RPMI7951 (cell line): ENCODE measurements around the gene LMBR1. TPM values are rescaled to one million over a fixed set of nuclear protein-coding genes. Genes with fewer than 3 reads are reported as not detected.
"Not testable (repeated sequence)": the region's sequence is repeated elsewhere in the genome, so short reads cannot be mapped to it uniquely, and the experiment has no call there.

Experiments
- DNase-seq: peaks from one replicate; pipeline ENCODE4 v3.0.0-alpha.2; 2012; ENCODE audit warnings: low read depth
- total RNA-seq: library from RNA; depleted of rRNA; stranded (reverse); fragments of >200 nt; shearing (Covaris generic); gene quantifications from 2 replicates; pipeline ENCODE4 v1.2.3, GENCODE V29; 2014

Gene LMBR1
- total RNA-seq, 1 experiment from 2014 or later: 54.8 TPM

DNA sequence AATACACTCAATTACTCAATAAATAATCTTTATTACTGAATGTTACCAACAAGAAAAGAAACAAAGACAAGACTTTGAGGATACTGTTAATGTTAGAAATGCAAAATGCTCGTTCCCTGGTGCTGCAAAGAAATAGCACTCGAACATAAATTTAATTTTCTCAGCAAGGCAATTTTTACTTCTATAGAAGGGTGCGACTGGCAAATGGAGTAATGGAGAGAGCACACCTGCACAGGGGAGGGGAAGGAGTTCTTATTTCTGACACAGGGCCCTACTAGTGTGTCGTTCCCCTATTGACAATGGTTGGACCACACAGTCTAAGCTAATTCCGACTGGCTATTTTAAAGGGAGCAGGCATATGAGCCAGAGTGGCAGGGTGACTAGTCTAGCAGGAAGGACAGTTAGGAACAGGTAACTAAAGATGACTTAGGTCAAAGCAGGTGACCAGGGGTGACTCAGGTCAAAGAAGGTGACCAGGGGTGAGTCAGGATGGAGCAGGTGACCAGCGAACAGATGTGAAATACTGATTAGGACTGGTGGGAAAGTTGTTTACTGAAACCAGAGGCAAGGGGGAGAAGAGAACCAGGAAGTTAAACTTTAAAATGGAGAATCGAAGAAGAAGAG lies 133.3 kb downstream of the LMBR1 start:
- no peak for DNase-seq

- no peak for DNase-seq
Observed at GRCh38 chr7:156759143-156759542, 133.8 kb downstream of the LMBR1 start.

DNA sequence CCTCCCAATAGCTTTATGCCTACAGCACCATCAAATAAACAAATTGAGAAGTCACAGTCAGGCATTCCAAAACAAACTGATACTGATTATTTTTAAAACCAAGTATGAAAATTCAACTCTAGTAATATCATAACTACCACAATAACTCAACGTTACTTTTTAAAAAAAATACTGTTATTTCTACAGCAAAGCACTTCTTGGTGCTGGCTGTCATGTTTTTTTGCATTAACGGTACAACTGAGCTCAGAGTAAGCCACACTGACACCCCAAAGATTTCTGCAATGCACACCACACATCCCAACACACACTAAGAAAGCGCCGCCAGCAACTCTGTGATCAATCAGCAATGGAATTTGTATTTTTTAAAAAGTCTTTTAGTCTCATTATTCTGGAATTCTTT lies 138.8 kb downstream of the LMBR1 start:
- DNase-seq: no peak

DNA sequence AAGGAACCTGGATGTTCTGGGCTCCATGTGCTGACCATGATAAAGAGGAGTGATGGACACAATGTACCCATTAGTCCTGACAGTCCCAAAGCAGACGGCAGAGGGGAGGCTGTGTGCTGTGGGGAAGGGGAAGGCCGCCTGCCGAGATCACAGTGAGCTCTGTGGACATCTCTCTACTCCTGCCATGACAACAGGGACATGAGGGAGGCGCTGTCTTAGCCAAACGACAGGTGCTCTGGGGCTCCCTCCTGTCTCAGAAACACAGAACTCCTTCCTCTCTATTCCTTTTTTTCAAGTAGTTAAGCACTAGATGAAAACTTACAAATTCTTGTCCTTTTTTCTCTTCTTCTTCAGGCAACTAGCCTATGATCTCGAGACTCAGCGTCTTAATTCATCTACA lies 139.4 kb downstream of the LMBR1 start:
- no peak for DNase-seq

DNA sequence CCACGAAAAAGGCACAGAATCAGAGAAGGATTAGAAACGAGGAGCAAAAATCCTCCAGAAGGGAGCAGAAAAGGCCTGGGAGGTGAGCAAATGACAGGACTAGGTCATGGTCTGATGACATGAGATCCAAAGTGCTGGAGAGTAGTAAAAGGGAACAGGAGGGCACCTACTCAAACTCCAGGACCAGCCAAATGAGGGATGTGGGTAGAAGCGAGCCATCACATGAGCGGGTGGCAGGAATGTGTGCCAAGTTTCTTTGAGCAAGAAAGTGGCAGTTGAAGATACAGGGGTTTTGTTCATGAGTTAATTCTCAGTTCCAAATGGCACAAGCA lies 139.8 kb downstream of the LMBR1 start:
- no peak for DNase-seq

- DNase-seq: peak; percentile 19
Observed at GRCh38 chr7:156752367-156753228, 140.4 kb downstream of the LMBR1 start.

DNA sequence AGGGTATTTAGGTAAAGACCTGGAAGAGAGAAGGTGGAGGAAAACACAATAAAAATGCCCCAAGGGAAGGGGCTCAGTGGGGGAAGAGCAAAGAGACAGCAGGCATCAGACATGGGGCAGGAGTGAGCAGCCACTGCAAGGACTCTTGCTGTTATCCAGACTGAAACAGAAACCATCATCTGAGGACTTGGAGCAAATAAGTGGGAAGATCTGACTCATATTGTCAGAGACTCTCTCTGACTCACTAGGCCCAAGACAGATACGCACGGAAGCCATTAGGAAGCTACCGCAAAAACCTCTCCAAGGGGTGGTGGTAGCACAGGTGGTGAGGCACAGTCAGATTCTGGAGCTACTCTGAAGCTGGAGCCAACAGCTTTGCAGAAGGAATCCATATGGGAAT lies 141.7 kb downstream of the LMBR1 start:
- DNase-seq: peak; percentile 97

GRCh38 chr7:156747718-156748117 lies 145.3 kb downstream of the LMBR1 start:
- no peak for DNase-seq

- DNase-seq: no peak
Observed at GRCh38 chr7:156746891-156747290, 146.1 kb downstream of the LMBR1 start.

GRCh38 chr7:156739596-156739995 lies 153.4 kb downstream of the LMBR1 start:
- DNase-seq: no peak

DNA sequence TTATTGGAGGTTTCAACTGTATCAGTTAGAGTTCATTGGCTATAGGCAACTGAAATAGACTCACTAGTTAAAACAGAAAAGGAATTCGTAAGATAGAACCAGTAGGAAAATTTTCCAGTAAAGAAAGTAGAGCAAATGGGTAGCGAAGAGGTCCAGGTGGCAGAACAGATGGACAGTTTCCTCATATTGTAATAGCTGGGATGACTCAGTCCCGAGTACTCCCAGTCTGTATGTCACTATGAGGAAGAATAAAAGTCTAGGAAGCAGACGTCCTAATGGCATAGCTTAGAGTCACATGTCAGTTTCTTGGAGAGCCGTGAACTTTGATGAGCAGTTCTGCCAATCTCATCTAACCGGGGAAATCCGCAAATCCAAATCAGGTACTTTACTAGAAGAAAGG lies 157.1 kb downstream of the LMBR1 start:
- peak; percentile 23 for DNase-seq

GRCh38 chr7:156733638-156734037 lies 159.3 kb downstream of the LMBR1 start:
- DNase-seq: no peak

GRCh38 chr7:156732091-156732625 lies 160.8 kb downstream of the LMBR1 start:
- DNase-seq: no peak

DNA sequence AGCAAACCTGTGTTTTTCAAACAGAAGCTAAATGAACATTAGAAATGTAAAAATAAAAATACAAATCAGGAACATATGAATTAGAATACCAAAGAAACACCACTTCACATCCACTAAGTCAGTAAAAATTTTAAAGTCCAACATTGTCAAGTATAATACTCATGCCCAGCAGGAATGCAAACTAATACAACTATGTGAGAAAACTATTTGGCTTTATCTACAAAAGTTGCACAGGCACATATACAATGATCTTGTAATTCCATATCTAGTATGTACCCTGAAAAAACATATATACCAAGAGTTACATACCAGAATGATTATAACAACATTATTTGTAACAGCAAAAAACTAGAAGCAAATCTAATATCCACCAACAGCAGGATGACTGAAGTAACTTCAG lies 161.3 kb downstream of the LMBR1 start:
- DNase-seq: no peak

DNA sequence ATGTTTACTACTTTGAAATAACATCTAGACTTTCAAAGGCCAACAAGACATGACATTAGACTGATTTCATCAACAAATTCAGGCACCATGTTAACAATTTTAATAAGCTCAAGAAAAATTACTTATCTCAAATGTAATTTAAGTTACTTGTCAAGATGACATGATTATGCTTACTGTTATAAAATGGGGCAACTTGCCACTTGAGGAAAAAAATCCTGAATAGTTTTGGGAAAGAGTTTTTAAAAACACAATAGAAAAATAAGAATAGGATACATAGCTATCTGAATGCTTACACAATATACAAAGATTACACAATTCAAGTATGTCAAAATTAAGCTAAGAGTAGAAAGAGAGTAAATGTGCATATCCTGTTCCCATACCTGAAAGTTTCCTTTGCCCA lies 167.0 kb downstream of the LMBR1 start:
- no peak for DNase-seq

GRCh38 chr7:156725073-156725472 lies 167.9 kb downstream of the LMBR1 start:
- no peak for DNase-seq

GRCh38 chr7:156722043-156722826 lies 170.7 kb downstream of the LMBR1 start:
- DNase-seq: no peak

- no peak for DNase-seq
Observed at GRCh38 chr7:156703773-156704482, 189.1 kb downstream of the LMBR1 start.

DNA sequence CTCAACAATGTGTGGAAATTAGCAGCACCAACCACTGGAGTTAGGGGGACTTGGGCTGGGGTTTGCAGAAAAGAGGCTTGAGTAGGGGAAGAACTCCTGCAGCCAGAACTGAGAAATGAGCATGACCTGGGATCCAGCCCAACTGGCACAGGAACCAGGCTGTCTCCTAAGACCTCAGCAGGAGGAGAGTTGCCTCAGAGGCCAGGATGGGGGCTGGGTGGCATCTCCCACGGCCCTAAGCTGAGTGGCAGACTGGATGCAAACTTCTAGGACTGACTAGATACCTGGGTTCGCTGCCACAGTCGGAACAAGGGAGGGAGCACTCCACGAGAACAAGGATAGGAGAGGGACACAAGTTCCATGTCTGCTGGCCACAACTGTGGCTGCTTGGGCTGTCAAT lies 189.8 kb downstream of the LMBR1 start:
- DNase-seq: no peak

- no peak for DNase-seq
Observed at GRCh38 chr7:156702399-156702798, 190.6 kb downstream of the LMBR1 start.

GRCh38 chr7:156701787-156702186 lies 191.2 kb downstream of the LMBR1 start:
- DNase-seq: not testable (repeated sequence)

- not testable (repeated sequence) for DNase-seq
Observed at GRCh38 chr7:156698512-156698911, 194.5 kb downstream of the LMBR1 start.
